Camera-type eye (tissue), 1 donor: ENCODE data around the gene SYMPK. TPM values are rescaled to one million over a fixed set of nuclear protein-coding genes. Genes with fewer than 3 reads are reported as not detected.

Source experiments
- total RNA-seq: library from RNA; depleted of rRNA; stranded (reverse); fragments of >200 nt; gene quantifications from one replicate; pipeline ENCODE4 v1.2.3, GENCODE V29; 2014

SYMPK gene
- 49.0 TPM for total RNA-seq

DNA sequence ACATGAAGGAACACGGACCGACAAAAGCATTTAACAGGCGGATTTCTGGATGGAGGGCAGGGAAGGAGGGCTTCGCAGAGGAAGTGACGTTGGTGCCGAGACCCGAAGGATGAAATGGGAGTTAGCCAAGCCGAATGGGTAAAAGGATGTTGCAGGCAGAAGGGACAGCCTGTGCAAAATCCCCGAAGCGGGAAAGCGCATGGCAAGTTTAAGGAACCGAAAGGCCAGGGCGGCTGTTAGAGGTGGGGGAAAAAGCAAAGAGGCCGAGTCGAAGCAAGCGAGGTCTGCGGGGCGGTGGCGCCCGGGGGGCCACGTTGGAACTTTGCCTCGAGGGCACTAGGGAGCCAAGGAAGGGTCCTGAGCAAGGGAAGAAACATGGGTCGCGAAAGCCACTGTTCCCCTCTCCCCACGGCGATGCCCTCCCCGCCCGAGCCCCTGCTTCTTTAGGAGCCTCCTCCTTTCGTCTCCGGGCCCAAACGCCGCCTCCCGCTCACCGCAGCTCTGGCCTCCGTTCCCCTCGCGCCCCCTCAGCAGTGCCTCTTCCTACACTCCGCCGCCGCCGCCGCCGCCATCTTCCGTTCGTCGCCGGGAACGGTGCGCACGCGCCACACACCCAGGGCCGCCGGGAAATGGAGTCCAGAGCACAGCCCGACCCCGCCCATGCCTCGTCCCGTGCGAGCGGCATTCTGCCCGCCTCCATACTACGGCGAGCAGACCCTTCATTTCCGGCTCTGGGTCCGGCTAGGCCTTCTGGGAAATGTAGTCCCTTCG is at the start of gene SYMPK:
Gene SYMPK, minus strand, starts transcription at position 584 of the 771 bp plus-strand sequence. CDS start 8,652 bp downstream, outside the sequence.

DNA sequence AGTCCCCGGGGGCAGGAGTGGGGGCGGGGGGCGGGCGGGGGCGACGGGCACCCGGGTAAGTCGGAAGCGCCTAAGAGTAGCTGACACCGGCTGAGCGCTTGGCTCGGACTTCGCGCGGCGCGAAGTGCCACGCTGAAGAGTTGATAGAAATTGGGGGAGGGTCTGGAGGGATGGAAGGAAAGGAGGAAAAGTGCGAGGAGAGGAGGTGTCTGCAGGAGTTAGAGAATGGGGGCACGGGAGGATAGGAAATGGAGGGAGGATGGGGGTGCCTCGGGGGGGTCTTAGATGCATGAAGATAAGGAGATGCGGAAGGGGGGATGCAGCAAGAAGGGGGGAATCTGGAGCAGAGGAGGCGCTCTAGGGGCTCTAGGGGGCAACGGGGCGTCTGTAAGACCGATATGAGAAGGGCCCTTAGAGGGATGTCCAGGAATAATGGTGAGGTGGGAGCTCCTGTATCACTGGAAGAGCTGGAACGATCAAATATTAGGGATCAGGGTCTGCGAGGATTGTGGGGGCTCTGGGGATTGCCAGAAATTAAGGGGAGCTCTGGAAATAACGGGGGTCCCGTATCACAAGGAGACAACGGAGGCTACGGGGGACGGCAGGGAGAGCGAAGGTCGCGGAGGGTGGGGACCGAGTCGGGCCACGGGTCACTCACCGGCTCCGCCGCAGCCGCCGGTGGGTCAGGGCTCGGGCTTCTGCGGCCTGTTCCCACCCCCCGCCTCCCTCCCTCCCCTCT is 39.1 kb upstream of the SYMPK start, which contains the start of gene MYPOP:
Gene MYPOP, minus strand, starts transcription at position 702 of the 739 bp plus-strand sequence. CDS start 840 bp downstream, outside the sequence.

DNA sequence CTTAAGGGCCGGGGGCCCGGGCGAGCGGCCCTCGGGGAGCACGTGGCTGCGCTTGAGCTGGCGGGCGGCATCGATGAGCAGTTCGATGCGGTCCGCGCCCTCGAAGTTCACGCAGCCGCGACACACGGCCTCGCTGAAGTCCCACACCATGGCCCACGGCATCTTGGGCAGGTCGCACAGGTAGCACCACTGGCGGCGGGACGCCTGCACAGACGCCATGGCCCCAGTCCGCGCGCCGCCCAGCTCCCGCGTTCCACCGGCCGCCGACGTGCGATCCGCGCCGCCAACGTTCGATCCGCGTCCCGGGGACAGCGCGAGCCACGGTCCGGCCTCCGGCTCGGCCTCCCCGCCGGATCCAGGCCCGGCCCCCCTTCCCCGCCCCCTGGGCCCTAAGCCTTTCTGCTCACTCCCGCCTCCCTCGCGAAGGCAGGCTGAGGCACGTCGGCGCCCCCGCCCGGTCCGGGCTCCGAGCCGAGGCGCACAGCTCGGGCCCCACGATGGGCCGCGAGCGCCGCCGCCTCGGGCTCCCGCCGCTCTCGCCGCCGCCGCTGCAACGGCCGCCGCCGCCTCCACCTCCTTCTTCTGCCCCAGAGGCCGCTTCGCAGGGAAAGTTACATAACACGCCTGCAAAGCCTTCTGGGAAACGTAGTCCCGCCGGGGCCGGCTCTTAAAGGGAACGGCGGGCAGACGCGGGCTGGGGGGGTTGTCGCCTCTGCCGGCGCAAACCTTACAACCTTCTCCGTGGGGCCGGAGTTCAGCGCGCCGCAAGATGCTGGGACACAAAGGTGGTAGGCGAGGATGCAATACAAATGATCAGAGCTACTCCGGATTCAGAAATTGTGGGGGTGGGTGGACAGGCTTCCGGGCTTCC is 22.8 kb upstream of the SYMPK start, which contains the start of gene IRF2BP1:
Gene IRF2BP1, minus strand, starts transcription at position 586 of the 871 bp plus-strand sequence. Its CDS starts 367 bp downstream, at position 219.

DNA sequence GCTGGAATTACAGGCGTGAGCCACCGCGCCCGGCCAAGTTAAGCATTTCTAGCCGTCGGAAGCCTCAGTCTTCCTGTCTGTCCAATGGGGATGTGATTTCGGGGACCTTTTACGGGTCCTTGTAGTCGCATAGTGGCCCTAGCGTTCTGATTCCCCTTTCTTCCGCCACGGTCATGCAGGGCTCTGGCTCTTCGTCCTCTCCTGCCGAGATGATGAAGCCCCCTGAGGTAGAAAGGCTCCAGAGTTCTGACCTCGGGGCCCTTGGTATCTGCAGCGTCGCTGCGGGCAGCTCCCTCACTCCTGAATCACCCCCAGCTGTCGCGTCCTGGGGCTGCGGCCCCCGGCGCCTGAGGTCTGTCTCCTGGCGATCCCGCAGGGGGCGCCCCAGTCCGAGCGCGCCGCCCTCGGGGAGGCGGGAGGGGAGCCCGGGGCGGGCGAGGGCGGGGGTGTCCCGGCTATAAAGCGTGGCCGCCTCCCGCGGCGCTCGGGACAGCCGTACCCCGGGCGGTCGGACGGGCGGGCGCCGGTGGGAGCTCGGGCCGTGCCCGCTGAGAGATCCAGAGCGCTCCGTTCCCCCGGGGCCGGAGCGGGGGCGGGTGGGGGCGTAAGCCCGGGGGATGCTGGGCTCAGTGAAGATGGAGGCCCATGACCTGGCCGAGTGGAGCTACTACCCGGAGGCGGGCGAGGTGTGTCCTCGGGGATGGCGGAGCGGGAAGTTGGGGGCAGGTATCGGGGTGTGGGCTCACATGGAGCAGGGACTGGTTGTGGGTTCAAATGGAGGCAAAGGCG is 1.1 kb upstream of the SYMPK start, which contains the start of gene FOXA3:
Gene FOXA3, plus strand, starts transcription at position 487 of the 789 bp plus-strand sequence. Its CDS starts 131 bp downstream, at position 618.

DNA sequence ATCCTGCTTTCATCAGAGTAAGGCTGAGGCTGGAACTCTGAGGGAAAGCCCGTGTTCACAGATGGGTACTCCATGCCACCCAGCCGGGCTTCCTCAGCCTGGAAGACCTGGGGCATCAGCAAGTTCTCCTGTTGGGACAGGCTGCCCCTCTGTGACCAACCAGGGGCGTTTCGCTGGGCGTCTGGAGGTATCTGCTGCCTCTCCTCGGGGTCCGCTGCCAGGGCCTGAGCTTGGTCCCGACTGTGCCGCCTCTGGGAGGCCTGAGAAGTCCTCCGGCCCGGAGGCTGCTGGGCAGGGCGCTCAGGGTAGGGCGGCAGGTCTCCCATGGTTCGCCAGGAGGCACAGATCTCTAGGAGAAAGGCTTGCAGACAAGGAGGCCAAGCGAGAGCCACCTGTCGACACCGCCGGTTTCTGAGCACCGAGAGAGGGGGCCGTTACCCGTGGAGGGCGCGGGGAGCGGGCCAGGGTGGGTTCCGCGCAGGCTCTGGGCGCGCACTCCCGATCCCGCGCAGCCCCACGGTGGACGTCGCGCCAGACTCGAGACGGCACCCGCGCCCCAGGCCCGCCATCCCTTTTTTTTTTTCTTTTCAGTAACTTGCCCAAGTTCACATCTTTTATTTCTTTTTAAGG is 48.0 kb downstream of the SYMPK start, which contains the start of gene RSPH6A:
Gene RSPH6A, minus strand, starts transcription at position 458 of the 630 bp plus-strand sequence. Its CDS starts 132 bp downstream, at position 326.

DNA sequence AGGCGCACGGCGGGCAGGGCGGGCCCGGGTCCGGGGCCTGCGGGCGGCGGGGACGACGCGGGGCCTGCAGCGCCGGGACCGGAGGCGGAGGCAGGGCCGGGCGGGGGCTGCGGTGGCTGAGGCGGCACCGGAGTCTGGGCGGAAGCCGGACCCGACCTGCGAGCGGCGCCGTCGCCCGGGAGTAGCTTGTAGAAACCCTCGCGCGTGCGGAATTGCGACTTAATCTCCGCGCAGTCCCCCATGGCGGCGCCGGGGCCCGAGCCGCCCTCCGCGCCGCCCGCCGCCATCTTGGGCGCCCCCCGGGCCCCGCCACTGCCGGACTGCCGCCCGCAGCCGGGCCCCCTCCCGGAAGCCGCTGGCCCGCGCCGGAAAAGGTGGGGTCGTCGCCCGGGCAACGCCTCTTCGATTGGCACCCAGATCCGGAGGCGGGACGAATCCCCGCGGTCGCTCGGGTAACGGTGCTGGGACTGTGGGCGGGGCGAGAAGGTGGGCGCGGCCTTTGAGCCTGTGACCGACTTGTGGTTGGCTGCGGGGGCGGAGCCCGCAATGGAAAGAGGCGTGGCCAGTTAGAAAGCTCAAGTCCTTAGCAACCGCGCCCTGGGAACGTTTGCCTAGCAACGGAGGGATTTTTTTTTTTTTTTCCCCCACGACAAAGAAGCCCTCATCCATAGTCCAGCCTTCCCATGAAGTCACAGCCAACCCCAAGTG is 70.3 kb downstream of the SYMPK start, which contains the start of gene DMWD:
Gene DMWD, minus strand, starts transcription at position 376 of the 708 bp plus-strand sequence. Its CDS starts 89 bp downstream, at position 287.

DNA sequence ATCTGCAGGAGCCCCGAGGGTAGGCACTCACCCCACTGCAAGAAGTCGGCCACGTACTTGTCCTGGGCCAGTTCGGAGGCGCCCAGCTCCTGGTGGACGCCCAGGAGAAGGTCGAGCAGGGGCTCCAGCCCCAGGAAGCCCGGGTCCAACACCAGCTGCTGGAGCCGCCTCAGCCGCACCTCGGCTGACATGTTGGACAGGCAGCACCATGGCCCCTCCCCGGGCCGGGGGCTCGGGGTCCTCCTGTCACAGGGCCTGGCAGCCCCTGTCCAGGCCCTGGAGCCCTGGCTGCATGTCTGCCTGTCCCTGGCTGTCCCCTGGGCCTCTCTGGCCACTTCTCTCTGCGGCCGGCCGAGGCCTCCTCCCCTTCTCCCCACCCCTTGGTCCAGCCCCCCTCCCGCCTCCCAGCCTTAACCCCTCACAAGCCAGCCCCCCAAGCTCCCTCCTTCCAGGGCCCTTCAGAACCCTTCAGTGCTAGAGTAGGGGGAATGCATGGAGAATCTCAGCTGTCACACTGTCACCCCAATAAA is 80.7 kb downstream of the SYMPK start, which contains the start of gene DMPK:
Gene DMPK, minus strand, starts transcription at position 329 of the 530 bp plus-strand sequence. Its CDS starts 138 bp downstream, at position 191.

DNA sequence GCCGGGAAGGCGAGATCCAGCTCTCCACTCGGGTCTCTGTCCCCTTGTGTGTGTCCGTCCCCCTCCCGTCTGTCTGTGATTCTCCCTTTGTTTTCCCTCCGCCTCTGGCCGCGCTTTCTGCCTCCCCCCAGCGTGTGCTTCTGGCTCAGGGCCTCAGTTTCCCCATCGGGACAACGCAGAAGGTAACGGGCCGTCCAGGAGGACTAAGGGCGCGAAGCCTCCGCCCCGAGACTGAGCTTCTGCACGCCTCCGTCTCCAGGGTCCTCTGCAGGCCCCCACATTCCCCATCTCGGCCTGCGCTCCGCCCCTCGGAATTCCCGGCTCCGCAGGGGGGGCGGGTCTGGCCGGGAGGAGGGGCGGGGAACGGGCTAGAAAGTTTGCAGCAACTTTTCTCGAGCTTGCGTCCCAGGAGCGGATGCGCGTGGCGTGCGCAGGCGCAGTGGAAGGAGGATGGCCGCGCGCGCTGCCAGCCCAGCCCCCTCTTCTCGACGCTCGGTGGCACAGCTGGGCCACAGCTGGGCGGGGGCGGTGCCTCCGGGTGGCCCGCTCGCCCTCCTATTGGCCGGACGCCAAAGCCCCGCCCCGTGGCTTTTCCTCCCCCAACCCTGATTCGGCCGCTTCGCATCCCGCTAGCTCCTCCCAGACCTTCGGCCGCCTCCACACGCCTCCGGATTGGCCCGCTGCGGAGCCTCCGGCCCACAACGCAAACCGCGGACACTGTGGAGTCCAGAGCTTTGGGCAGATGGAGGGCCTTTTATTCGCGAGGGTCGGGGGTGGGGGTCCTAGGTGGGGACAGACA is 93.8 kb downstream of the SYMPK start, which contains the start of gene SIX5:
Gene SIX5, minus strand, starts transcription at position 269 of the 799 bp plus-strand sequence. CDS start 408 bp downstream, outside the sequence.

Other genes with a start within 250 kb of the SYMPK start
- gene EML2, start 223.8 kb downstream of the SYMPK start, total RNA-seq, result 17.7 TPM
- gene GIPR, start 194.9 kb downstream of the SYMPK start, total RNA-seq, result 0.11 TPM
- 71.1 TPM for gene SNRPD2, start 171.2 kb downstream of the SYMPK start, total RNA-seq
- 8.2 TPM for gene QPCTL, start 170.5 kb downstream of the SYMPK start, total RNA-seq
- 12.4 TPM for gene FBXO46, start 132.3 kb downstream of the SYMPK start, total RNA-seq
- not detected for gene MEIOSIN, start 129.7 kb downstream of the SYMPK start, total RNA-seq
- gene SIX5, start 93.9 kb downstream of the SYMPK start, total RNA-seq, result 14.7 TPM
- gene DMPK, start 80.7 kb downstream of the SYMPK start, total RNA-seq, result 61.5 TPM
- gene DMWD, start 70.3 kb downstream of the SYMPK start, total RNA-seq, result 49.6 TPM
- gene RSPH6A, start 47.8 kb downstream of the SYMPK start, total RNA-seq, result 0.22 TPM
- not detected for gene FOXA3, start 1.2 kb upstream of the SYMPK start, total RNA-seq
- 39.5 TPM for gene IRF2BP1, start 23.0 kb upstream of the SYMPK start, total RNA-seq
- gene MYPOP, start 39.5 kb upstream of the SYMPK start, total RNA-seq, result 3.2 TPM
- not detected for gene NANOS2, start 51.6 kb upstream of the SYMPK start, total RNA-seq
- 10.1 TPM for gene NOVA2, start 110.7 kb upstream of the SYMPK start, total RNA-seq
- gene CCDC61, start 132.3 kb upstream of the SYMPK start, total RNA-seq, result 10.3 TPM
- 0.93 TPM for gene PGLYRP1, start 159.9 kb upstream of the SYMPK start, total RNA-seq
- 0.77 TPM for gene IGFL4, start 177.9 kb upstream of the SYMPK start, total RNA-seq